Osteocyte (in vitro differentiated cells): ENCODE data around the gene RLBP1. TPM values are rescaled to one million over a fixed set of nuclear protein-coding genes. Genes with fewer than 3 reads are reported as not detected.

Experiments
- DNase-seq: peaks from one replicate; pipeline ENCODE4 v3.0.0; 2021; ENCODE audit warnings: mixed read lengths; ENCODE audit not compliant: unreplicated experiment; ENCODE audit errors: extremely low spot score
- H3K27ac Mint-ChIP-seq: one replicate; pipeline ENCODE4 v1.8.0; 2021; ENCODE audit warnings: mild to moderate bottlenecking, mixed read lengths; ENCODE audit not compliant: unreplicated experiment
- H3K27me3 Mint-ChIP-seq: one replicate; pipeline ENCODE4 v1.8.0; 2021; ENCODE audit warnings: mixed read lengths; ENCODE audit not compliant: unreplicated experiment
- H3K36me3 Mint-ChIP-seq: one replicate; pipeline ENCODE4 v1.8.0; 2021; ENCODE audit warnings: mixed read lengths; ENCODE audit not compliant: unreplicated experiment
- H3K4me1 Mint-ChIP-seq: one replicate; pipeline ENCODE4 v1.8.0; 2021; ENCODE audit warnings: mixed read lengths; ENCODE audit not compliant: unreplicated experiment
- H3K4me3 Mint-ChIP-seq: one replicate; pipeline ENCODE4 v1.8.0; 2021; ENCODE audit warnings: mild to moderate bottlenecking, moderate library complexity, mixed read lengths; ENCODE audit not compliant: unreplicated experiment
- H3K9me3 Mint-ChIP-seq: one replicate; pipeline ENCODE4 v1.8.0; 2021; ENCODE audit warnings: mixed read lengths; ENCODE audit not compliant: unreplicated experiment
- total RNA-seq: library from RNA; stranded (reverse); gene quantifications from 2 replicates; pipeline ENCODE4 v1.2.1, GENCODE V29; 2021
- TF ChIP-seq, protein P1 (sequence below): fragments of 200-600 bp; sonication (generic); IDR thresholded peaks from 2 replicates; pipeline ENCODE4 v1.5.0; 2021; ENCODE audit warnings: antibody characterized with exemption, mild to moderate bottlenecking, moderate library complexity

RLBP1 gene
- total RNA-seq, 1 donor from 2014 or later = not detected

DNA sequence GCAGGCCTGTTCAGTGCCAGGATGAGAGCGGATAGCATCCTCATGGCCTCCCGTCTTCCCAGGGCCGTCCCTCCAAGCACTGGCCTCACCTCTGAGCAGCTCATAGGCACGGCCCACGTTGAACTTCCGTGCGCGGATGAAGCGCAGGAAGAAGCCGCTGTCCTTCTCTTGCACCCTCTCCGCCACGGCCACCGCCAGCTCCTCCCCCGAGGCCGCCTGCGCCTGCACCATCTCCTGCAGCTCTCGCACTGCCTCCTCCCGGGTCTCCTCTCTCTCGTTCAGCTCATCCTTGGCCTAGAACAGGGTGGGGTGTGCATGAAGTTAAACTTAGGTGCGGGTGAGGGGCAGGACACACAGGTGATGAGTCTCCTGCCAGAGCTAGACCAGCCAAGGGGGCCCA lies 4.3 kb downstream of the RLBP1 start:
- H3K9me3 Mint-ChIP-seq = no peaks in the 10 kb centered on the region
- no peaks in the 10 kb centered on the region for H3K36me3 Mint-ChIP-seq
- no peaks in the 10 kb centered on the region for H3K4me1 Mint-ChIP-seq
- H3K4me3 Mint-ChIP-seq = no peak overlapping the region
- no peak for DNase-seq
- TF ChIP-seq, protein P1, sequence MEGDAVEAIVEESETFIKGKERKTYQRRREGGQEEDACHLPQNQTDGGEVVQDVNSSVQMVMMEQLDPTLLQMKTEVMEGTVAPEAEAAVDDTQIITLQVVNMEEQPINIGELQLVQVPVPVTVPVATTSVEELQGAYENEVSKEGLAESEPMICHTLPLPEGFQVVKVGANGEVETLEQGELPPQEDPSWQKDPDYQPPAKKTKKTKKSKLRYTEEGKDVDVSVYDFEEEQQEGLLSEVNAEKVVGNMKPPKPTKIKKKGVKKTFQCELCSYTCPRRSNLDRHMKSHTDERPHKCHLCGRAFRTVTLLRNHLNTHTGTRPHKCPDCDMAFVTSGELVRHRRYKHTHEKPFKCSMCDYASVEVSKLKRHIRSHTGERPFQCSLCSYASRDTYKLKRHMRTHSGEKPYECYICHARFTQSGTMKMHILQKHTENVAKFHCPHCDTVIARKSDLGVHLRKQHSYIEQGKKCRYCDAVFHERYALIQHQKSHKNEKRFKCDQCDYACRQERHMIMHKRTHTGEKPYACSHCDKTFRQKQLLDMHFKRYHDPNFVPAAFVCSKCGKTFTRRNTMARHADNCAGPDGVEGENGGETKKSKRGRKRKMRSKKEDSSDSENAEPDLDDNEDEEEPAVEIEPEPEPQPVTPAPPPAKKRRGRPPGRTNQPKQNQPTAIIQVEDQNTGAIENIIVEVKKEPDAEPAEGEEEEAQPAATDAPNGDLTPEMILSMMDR = no peak
- peaks cover 43% of the 10 kb centered on the region for H3K27me3 Mint-ChIP-seq
- no peak overlapping the region for H3K27ac Mint-ChIP-seq

DNA sequence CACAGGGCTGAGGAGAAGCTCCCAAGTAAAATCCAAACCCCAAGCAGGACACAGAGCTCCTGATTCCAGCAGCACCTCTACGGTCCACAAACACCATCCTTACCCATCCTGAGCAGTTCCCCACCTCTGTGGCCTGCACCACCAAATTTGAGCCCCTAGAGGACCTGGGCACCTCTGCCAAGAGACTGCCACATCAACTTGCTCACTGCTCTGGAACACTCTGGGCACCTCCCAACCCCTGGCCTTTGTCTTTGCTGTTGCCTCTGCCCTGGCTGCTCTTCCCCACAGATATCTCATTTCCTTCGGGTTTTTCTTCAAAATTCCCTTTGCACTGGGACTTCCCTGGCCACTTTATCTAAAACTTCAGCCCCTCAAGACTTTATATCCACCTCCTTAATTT lies 5.8 kb downstream of the RLBP1 start:
- H3K36me3 Mint-ChIP-seq = no peaks in the 10 kb centered on the region

DNA sequence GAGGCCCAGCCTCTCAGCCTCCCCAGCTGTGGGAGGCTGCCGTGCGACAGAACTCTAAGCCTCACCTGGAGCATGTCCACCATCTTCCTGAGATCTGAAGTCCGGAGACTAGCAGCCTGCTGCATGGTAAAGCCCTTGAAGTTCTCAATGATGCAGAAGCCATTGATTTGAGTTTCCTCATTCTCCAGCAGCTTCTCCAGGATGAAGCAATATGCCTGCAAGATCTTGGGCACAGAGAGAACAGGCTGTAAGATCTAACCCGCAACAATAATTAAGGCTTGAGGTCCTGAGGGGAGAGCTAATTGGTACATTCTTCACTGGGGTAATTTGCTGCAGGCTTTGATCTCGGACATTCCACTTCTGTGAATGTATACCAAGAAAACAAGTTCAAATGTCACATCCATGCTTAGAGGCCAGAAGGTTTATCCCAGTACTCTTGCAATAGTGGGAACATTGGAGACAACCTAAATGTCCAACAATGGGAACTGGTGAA lies 9.7 kb downstream of the RLBP1 start:
- Mint-ChIP-seq H3K27me3 (peaks cover 23% of the 10 kb centered on the region), H3K9me3 (no peaks in the 10 kb centered on the region), H3K27ac (no peak overlapping the region), H3K36me3 (no peaks in the 10 kb centered on the region), H3K4me3 (no peak overlapping the region), H3K4me1 (peaks cover 4% of the 10 kb centered on the region)
- DNase-seq = no peak
- TF ChIP-seq, protein P1 = no peak

More for the DNA sequence above, 5.8 kb downstream of the RLBP1 start:
- Mint-ChIP-seq H3K27ac (no peak overlapping the region), H3K4me3 (no peak overlapping the region), H3K9me3 (no peaks in the 10 kb centered on the region), H3K4me1 (no peaks in the 10 kb centered on the region), H3K27me3 (peaks cover 43% of the 10 kb centered on the region)
- no peak for DNase-seq
- TF ChIP-seq, protein P1 = no peak

DNA sequence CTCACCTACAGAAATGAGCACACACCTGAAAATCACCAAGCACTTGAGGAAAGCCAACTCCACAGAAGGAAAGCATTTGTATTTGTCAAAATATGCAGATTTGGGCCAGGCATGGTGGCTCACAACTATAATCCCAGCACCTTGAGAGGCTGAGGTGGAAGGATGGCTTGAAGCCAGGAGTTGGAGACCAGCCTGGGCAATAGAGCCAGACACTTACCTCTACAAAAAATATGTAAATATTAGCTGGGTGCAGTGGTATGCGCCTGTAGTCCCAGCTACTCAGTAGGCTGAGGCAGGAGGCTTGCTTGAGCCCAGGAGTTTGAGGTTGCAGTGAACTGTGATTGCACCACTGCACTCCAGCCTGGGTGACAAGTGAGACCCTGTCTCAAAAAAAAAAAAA lies 12.3 kb downstream of the RLBP1 start:
- DNase-seq = no peak
- TF ChIP-seq, protein P1 = no peak
- H3K4me1 Mint-ChIP-seq = peaks cover 5% of the 10 kb centered on the region

DNA sequence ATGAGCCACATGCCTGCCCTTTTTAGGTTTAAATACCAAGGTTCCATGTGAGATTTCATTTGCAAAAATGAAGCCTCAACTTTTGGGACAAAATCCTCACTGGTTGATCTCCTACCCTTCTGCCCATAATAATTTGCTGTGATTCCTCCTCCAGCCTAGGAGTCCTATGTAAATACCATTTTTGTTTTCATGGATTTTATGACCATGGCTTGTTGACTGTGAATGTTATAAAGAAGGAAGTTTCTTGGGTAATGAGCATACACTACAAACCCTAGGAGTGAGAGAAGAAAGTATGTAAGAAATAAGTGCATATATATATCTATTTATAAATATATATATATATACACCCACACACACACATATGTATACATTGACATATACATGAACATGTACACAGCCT lies 13.1 kb downstream of the RLBP1 start:
- TF ChIP-seq, protein P1 = no peak
- H3K4me3 Mint-ChIP-seq = no peak overlapping the region
- H3K27ac Mint-ChIP-seq = no peak overlapping the region
- no peaks in the 10 kb centered on the region for H3K9me3 Mint-ChIP-seq
- peaks cover 2% of the 10 kb centered on the region for H3K36me3 Mint-ChIP-seq
- DNase-seq = no peak
- H3K27me3 Mint-ChIP-seq = peaks cover 5% of the 10 kb centered on the region
- peaks cover 5% of the 10 kb centered on the region for H3K4me1 Mint-ChIP-seq

More for the DNA sequence above, 12.3 kb downstream of the RLBP1 start:
- Mint-ChIP-seq H3K9me3 (no peaks in the 10 kb centered on the region), H3K27me3 (peaks cover 12% of the 10 kb centered on the region), H3K4me3 (no peak overlapping the region), H3K36me3 (no peaks in the 10 kb centered on the region), H3K27ac (no peak overlapping the region)
